ENCODE results near the gene MANF. TPM values are rescaled to one million over a fixed set of nuclear protein-coding genes. Genes with fewer than 3 reads are reported as not detected.
A peak's percentile ranks its signal among the peaks of the same experiment; 100 is the strongest.
"Not testable (repeated sequence)": the region's sequence is repeated elsewhere in the genome, so short reads cannot be mapped to it uniquely, and the experiment has no call there.

Gene MANF
- total and polyA plus RNA-seq, 2 donors from 2014 or later: 96.5 to 224 TPM

DNA sequence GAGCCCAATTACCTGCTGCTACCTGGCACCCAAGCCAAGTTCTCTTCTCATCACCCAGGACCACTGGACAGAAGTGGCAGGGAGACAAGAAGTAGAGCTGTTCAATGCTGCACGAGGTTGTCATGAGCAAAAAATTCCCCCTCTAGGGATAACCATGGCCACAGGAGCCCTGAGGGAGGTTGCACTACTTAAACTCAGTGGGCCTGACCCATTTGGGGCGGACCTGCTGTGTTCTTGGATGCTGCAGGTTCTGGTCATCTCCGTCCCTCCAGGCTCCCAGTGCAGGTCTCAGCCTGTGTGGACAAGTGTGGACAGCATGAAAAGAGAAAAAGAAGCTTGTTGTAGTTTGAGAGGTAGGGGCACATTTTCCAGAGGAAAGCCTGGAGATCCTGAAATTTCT lies 26.1 kb upstream of the MANF start:
- no peaks in the 10 kb centered on the region for H3K27me3 ChIP-seq (ENCODE audit: control insufficient read depth, insufficient read depth, low read length)
- no peak overlapping the region for H3K4me3 ChIP-seq (ENCODE audit: low read length in 3 of 3)
- no peaks in the 10 kb centered on the region for H3K4me1 ChIP-seq (ENCODE audit: control insufficient read depth in 2 of 3, insufficient read depth in 2 of 3, low read depth in 1 of 3, low read length in 3 of 3)
- TF ChIP-seq, protein P1, sequence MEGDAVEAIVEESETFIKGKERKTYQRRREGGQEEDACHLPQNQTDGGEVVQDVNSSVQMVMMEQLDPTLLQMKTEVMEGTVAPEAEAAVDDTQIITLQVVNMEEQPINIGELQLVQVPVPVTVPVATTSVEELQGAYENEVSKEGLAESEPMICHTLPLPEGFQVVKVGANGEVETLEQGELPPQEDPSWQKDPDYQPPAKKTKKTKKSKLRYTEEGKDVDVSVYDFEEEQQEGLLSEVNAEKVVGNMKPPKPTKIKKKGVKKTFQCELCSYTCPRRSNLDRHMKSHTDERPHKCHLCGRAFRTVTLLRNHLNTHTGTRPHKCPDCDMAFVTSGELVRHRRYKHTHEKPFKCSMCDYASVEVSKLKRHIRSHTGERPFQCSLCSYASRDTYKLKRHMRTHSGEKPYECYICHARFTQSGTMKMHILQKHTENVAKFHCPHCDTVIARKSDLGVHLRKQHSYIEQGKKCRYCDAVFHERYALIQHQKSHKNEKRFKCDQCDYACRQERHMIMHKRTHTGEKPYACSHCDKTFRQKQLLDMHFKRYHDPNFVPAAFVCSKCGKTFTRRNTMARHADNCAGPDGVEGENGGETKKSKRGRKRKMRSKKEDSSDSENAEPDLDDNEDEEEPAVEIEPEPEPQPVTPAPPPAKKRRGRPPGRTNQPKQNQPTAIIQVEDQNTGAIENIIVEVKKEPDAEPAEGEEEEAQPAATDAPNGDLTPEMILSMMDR (IDR thresholded peaks at IDR 0.05; ENCODE audit: borderline replicate concordance, extremely low read depth, insufficient read depth): no peak
- DNase-seq: no peak
- H3K27ac ChIP-seq (ENCODE audit: low read depth in 2 of 2, low read length in 2 of 2): no peak overlapping the region
- H3K36me3 ChIP-seq (ENCODE audit: control insufficient read depth in 2 of 3, insufficient read depth in 3 of 3, low read length in 3 of 3): no peaks in the 10 kb centered on the region
- no peaks in the 10 kb centered on the region for H3K9me3 ChIP-seq (ENCODE audit: control insufficient read depth in 2 of 3, insufficient read depth in 1 of 3, low read length in 3 of 3)
- intact Hi-C loops (cut with DNase I): no loop called here
- no peak overlapping the region for H3K9ac ChIP-seq (ENCODE audit: low read length in 3 of 3)
- FAIRE-seq: no peak

DNA sequence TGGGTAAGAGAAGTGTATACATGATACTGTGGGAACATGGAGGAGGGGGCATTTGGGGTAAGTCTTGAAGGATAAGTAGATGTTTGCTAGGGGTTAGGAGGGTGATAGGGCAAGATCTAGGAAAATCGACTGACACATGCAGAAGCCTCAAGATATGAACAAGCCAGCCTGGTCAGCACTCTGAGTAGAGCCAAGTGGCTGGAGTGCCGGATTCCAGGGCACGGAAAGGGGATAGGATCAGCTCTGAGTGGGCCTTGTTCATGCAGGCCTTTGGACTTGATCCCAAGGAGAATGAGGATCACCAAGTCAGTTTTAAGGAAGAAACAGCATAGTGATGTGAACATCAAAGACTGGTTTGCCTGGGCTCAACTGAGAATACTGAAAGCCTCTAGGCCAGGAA lies 24.3 kb upstream of the MANF start:
- Histone ChIP-seq H3K27ac (ENCODE audit: low read depth in 2 of 2, low read length in 2 of 2) (no peak overlapping the region), H3K36me3 (ENCODE audit: control insufficient read depth in 2 of 3, insufficient read depth in 3 of 3, low read length in 3 of 3) (no peaks in the 10 kb centered on the region), H3K27me3 (ENCODE audit: control insufficient read depth, insufficient read depth, low read length) (no peaks in the 10 kb centered on the region), H3K4me1 (ENCODE audit: control insufficient read depth in 2 of 3, insufficient read depth in 2 of 3, low read depth in 1 of 3, low read length in 3 of 3) (no peaks in the 10 kb centered on the region), H3K4me3 (ENCODE audit: low read length in 3 of 3) (no peak overlapping the region), H3K9ac (ENCODE audit: low read length in 3 of 3) (no peak overlapping the region), H3K9me3 (ENCODE audit: control insufficient read depth in 2 of 3, insufficient read depth in 1 of 3, low read length in 3 of 3) (no peaks in the 10 kb centered on the region)
- FAIRE-seq: no peak
- intact Hi-C loops (cut with DNase I): no loop called here
- no peak for DNase-seq
- TF ChIP-seq, protein P1 (IDR thresholded peaks at IDR 0.05; ENCODE audit: borderline replicate concordance, extremely low read depth, insufficient read depth): no peak

DNA sequence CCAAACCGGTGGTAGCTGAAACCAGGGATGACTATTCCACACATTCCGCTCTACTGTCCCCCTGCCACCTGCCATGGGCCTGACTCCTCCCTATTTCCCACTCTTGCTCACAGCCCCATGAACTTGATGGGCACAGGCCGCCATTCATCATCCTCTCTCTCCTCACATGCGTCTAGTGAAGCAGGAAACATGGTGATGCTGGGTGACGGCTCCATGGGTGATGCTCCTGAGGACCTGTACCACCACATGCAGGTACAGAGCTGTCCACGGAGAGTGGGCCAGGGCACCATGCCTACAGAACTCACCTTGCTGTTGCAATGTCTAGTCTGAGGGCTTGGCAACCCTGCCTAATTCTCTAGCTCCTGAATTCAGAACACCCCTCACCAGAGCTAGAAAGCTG lies 23.3 kb upstream of the MANF start:
- DNase-seq (no peak), FAIRE-seq (no peak)
- H3K9ac ChIP-seq (ENCODE audit: low read length in 3 of 3): no peak overlapping the region
- H3K9me3 ChIP-seq (ENCODE audit: control insufficient read depth in 2 of 3, insufficient read depth in 1 of 3, low read length in 3 of 3): no peaks in the 10 kb centered on the region
- H3K4me1 ChIP-seq (ENCODE audit: control insufficient read depth in 2 of 3, insufficient read depth in 2 of 3, low read depth in 1 of 3, low read length in 3 of 3): no peaks in the 10 kb centered on the region
- H3K27ac ChIP-seq (ENCODE audit: low read depth in 2 of 2, low read length in 2 of 2): no peak overlapping the region
- no peak overlapping the region for H3K4me3 ChIP-seq (ENCODE audit: low read length in 3 of 3)
- H3K27me3 ChIP-seq (ENCODE audit: control insufficient read depth, insufficient read depth, low read length): no peaks in the 10 kb centered on the region
- intact Hi-C loops (cut with DNase I): no loop called here
- no peaks in the 10 kb centered on the region for H3K36me3 ChIP-seq (ENCODE audit: control insufficient read depth in 2 of 3, insufficient read depth in 3 of 3, low read length in 3 of 3)
- TF ChIP-seq, protein P1 (IDR thresholded peaks at IDR 0.05; ENCODE audit: borderline replicate concordance, extremely low read depth, insufficient read depth): no peak

DNA sequence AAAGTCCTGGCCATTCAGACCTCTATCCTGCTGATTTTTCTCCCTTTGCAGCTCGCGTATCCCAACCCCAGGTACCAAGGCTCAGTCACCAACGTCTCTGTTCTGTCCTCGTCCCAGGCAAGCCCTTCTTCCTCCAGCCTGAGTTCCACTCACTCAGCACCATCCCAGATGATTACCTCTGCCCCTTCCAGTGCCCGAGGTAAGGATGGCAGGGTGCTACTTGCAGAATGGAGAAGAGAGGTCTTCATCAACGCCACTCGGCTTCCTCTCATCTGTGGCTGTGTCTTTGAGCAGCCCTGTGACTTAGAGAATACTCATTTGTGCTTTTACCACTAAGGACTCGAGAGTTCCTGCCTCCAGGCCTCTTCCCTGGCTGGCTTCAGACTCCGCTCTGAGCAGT lies 22.6 kb upstream of the MANF start:
- DNase-seq: no peak
- no peak for FAIRE-seq

DNA sequence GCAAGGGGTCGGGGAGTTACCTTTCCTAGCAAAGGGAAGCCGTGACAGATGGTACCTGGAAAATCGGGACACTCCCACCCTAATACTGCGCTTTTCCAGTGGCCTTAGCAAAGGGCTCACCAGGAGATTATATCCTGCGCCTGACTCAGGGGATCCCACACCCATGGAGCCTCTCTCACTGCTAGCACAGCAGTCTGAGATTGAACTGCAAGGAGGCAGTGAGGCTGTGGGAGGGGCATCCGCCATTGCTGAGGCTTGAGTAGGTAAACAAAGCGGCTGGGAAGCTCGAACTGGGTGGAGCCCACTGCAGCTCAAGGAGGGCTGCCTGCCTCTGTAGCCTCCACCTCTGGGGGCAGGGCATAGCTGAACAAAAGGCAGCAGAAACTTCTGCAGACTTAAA lies 16.8 kb upstream of the MANF start:
- H3K9me3 ChIP-seq (ENCODE audit: control insufficient read depth in 2 of 3, insufficient read depth in 1 of 3, low read length in 3 of 3); H3K4me1 ChIP-seq (ENCODE audit: control insufficient read depth in 2 of 3, insufficient read depth in 2 of 3, low read depth in 1 of 3, low read length in 3 of 3); H3K27ac ChIP-seq (ENCODE audit: low read depth in 2 of 2, low read length in 2 of 2); intact Hi-C loops (cut with DNase I); H3K27me3 ChIP-seq (ENCODE audit: control insufficient read depth, insufficient read depth, low read length); H3K36me3 ChIP-seq (ENCODE audit: control insufficient read depth in 2 of 3, insufficient read depth in 3 of 3, low read length in 3 of 3); H3K4me3 ChIP-seq (ENCODE audit: low read length in 3 of 3); H3K9ac ChIP-seq (ENCODE audit: low read length in 3 of 3); FAIRE-seq: not testable (repeated sequence)
- DNase-seq: peak in 1 of 5 donors; percentile 22

More for the DNA sequence above, 22.6 kb upstream of the MANF start:
- no peaks in the 10 kb centered on the region for H3K27me3 ChIP-seq (ENCODE audit: control insufficient read depth, insufficient read depth, low read length)
- TF ChIP-seq, protein P1 (IDR thresholded peaks at IDR 0.05; ENCODE audit: borderline replicate concordance, extremely low read depth, insufficient read depth): no peak
- intact Hi-C loops (cut with DNase I): no loop called here
- H3K4me1 ChIP-seq (ENCODE audit: control insufficient read depth in 2 of 3, insufficient read depth in 2 of 3, low read depth in 1 of 3, low read length in 3 of 3): no peaks in the 10 kb centered on the region
- no peaks in the 10 kb centered on the region for H3K9me3 ChIP-seq (ENCODE audit: control insufficient read depth in 2 of 3, insufficient read depth in 1 of 3, low read length in 3 of 3)
- H3K36me3 ChIP-seq (ENCODE audit: control insufficient read depth in 2 of 3, insufficient read depth in 3 of 3, low read length in 3 of 3): no peaks in the 10 kb centered on the region
- H3K4me3 ChIP-seq (ENCODE audit: low read length in 3 of 3): no peak overlapping the region
- no peak overlapping the region for H3K9ac ChIP-seq (ENCODE audit: low read length in 3 of 3)
- no peak overlapping the region for H3K27ac ChIP-seq (ENCODE audit: low read depth in 2 of 2, low read length in 2 of 2)

Measured in kidney (tissue), 14 donors.